ENCODE measurements around the gene STPG2. TPM values are rescaled to one million over a fixed set of nuclear protein-coding genes. Genes with fewer than 3 reads are reported as not detected.

STPG2 gene
- total and polyA plus RNA-seq, 2 of the 8 experiments (the other 6 are each of a cell fraction or from before 2014, with no cell fraction given): 0.03 TPM; not detected in 1

DNA sequence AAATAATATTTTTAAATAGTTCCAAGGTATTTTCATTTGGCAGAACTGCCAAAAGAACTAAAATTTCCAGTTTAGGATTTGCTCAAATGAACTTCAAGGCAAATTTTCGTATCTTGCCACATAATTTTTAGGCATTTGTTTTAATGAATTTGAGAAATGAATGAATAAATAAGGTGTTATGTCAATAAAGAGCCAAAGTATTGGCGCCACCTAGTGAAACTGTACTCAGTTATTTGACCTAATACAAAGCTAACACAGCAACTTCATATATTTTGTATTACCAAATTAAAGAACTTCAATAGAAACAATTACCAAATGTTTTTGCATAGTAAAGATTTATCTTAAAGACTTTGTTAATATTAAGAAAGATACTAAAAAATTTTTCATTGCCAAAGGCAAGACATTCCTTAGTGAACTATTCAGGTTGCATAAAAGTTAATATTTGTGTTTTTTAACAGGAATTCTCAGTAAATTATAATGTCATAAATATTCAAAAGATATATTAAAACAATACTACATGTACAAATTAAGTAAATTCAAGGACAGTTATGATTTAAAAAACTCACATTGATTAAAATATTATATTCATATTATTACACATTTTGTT is 50.3 kb downstream of the STPG2 start (continued):
- TF ChIP-seq, protein P1, sequence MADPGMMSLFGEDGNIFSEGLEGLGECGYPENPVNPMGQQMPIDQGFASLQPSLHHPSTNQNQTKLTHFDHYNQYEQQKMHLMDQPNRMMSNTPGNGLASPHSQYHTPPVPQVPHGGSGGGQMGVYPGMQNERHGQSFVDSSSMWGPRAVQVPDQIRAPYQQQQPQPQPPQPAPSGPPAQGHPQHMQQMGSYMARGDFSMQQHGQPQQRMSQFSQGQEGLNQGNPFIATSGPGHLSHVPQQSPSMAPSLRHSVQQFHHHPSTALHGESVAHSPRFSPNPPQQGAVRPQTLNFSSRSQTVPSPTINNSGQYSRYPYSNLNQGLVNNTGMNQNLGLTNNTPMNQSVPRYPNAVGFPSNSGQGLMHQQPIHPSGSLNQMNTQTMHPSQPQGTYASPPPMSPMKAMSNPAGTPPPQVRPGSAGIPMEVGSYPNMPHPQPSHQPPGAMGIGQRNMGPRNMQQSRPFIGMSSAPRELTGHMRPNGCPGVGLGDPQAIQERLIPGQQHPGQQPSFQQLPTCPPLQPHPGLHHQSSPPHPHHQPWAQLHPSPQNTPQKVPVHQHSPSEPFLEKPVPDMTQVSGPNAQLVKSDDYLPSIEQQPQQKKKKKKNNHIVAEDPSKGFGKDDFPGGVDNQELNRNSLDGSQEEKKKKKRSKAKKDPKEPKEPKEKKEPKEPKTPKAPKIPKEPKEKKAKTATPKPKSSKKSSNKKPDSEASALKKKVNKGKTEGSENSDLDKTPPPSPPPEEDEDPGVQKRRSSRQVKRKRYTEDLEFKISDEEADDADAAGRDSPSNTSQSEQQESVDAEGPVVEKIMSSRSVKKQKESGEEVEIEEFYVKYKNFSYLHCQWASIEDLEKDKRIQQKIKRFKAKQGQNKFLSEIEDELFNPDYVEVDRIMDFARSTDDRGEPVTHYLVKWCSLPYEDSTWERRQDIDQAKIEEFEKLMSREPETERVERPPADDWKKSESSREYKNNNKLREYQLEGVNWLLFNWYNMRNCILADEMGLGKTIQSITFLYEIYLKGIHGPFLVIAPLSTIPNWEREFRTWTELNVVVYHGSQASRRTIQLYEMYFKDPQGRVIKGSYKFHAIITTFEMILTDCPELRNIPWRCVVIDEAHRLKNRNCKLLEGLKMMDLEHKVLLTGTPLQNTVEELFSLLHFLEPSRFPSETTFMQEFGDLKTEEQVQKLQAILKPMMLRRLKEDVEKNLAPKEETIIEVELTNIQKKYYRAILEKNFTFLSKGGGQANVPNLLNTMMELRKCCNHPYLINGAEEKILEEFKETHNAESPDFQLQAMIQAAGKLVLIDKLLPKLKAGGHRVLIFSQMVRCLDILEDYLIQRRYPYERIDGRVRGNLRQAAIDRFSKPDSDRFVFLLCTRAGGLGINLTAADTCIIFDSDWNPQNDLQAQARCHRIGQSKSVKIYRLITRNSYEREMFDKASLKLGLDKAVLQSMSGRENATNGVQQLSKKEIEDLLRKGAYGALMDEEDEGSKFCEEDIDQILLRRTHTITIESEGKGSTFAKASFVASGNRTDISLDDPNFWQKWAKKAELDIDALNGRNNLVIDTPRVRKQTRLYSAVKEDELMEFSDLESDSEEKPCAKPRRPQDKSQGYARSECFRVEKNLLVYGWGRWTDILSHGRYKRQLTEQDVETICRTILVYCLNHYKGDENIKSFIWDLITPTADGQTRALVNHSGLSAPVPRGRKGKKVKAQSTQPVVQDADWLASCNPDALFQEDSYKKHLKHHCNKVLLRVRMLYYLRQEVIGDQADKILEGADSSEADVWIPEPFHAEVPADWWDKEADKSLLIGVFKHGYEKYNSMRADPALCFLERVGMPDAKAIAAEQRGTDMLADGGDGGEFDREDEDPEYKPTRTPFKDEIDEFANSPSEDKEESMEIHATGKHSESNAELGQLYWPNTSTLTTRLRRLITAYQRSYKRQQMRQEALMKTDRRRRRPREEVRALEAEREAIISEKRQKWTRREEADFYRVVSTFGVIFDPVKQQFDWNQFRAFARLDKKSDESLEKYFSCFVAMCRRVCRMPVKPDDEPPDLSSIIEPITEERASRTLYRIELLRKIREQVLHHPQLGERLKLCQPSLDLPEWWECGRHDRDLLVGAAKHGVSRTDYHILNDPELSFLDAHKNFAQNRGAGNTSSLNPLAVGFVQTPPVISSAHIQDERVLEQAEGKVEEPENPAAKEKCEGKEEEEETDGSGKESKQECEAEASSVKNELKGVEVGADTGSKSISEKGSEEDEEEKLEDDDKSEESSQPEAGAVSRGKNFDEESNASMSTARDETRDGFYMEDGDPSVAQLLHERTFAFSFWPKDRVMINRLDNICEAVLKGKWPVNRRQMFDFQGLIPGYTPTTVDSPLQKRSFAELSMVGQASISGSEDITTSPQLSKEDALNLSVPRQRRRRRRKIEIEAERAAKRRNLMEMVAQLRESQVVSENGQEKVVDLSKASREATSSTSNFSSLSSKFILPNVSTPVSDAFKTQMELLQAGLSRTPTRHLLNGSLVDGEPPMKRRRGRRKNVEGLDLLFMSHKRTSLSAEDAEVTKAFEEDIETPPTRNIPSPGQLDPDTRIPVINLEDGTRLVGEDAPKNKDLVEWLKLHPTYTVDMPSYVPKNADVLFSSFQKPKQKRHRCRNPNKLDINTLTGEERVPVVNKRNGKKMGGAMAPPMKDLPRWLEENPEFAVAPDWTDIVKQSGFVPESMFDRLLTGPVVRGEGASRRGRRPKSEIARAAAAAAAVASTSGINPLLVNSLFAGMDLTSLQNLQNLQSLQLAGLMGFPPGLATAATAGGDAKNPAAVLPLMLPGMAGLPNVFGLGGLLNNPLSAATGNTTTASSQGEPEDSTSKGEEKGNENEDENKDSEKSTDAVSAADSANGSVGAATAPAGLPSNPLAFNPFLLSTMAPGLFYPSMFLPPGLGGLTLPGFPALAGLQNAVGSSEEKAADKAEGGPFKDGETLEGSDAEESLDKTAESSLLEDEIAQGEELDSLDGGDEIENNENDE (IDR thresholded peaks at IDR 0.05; ENCODE audit: insufficient replicate concordance, low read length): no peak
- TF ChIP-seq ZNF274 (IDR thresholded peaks at IDR 0.05; ENCODE audit: borderline replicate concordance, extremely low read depth, low read length) (no peak), RFX5 (IDR thresholded peaks at IDR 0.05; ENCODE audit: borderline replicate concordance, low read depth, low read length) (no peak), KDM5A (IDR thresholded peaks at IDR 0.05; ENCODE audit: low read length) (no peak), SRF (IDR thresholded peaks at IDR 0.05; ENCODE audit: low read depth, low read length) (no peak), TAF7 (optimal IDR thresholded peaks at IDR 0.05; ENCODE audit: borderline replicate concordance, low read depth, low read length) (no peak)

Measured in H1 (cell line).